ENCODE results near the gene ANO2.

DNA sequence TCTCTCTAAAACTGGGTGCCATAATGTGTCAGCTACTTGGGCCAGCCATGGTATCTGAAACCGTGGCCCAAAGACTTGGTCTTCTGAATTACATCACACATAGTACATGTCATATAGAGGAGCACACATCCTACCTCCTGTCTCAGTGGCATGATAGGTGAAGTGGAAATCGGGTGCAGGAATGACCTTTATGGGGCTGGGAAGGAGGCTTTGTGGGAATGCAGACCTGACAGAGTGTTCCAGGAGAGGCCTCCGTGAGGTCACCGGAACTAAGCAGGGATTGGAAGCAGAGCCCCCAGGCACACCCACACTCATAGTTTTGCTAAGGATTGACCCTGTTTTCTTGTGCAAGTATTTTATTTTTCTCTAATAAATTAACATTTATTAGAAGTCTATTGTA lies 430.5 kb downstream of the ANO2 start:
- TF ChIP-seq POLR2A (IDR thresholded peaks at IDR 0.05; ENCODE audit: low read length), result no peak
- no peak for TF ChIP-seq GATA1 (IDR thresholded peaks at IDR 0.05; ENCODE audit: low read depth, low read length)
